Activated CD8-positive, alpha-beta T cell treated with anti-CD3 and anti-CD28 coated beads for 36 hours (primary cell): ENCODE results near the gene HAPLN3. TPM values are rescaled to one million over a fixed set of nuclear protein-coding genes. Genes with fewer than 3 reads are reported as not detected.

ENCODE experiments used
- ATAC-seq: fragments of 200-7000 bp; cut with Tn5 transposase; one replicate; pipeline ENCODE4 v1.10.0; 2021; ENCODE audit warnings: mild to moderate bottlenecking, moderate library complexity
- CTCF ChIA-PET: fragments of 350-600 bp; sonication (Branson Sonifier 250); formaldehyde crosslinking; loops from one replicate; lab custom pipeline; 2021; ENCODE audit warnings: antibody characterized with exemption; lab: Charles Lee
- POLR2A ChIA-PET: fragments of 350-600 bp; sonication (Branson Sonifier 250); formaldehyde crosslinking; loops from one replicate; lab custom pipeline; 2021; ENCODE audit warnings: antibody characterized with exemption; lab: Charles Lee
- DNase-seq: peaks from one replicate; pipeline ENCODE4 v3.0.0-alpha.2; 2020
- H3K27ac Mint-ChIP-seq: one replicate; pipeline ENCODE4 v1.8.0; 2021; ENCODE audit warnings: mild to moderate bottlenecking, mixed read lengths
- H3K27me3 Mint-ChIP-seq: one replicate; pipeline ENCODE4 v1.8.0; 2021; ENCODE audit warnings: mixed read lengths
- H3K36me3 Mint-ChIP-seq: one replicate; pipeline ENCODE4 v1.8.0; 2021; ENCODE audit warnings: low read depth, mixed read lengths
- H3K4me1 Mint-ChIP-seq: one replicate; pipeline ENCODE4 v1.8.0; 2021; ENCODE audit warnings: low read depth, mixed read lengths
- H3K4me3 Mint-ChIP-seq: one replicate; pipeline ENCODE4 v1.8.0; 2021; ENCODE audit warnings: mild to moderate bottlenecking, moderate library complexity, mixed read lengths
- H3K9me3 Mint-ChIP-seq: one replicate; pipeline ENCODE4 v1.8.0; 2021; ENCODE audit warnings: mixed read lengths
- intact Hi-C: fragments of 100-400 bp; cut with micrococcal nuclease; formaldehyde crosslinking; loops from one replicate; pipeline ENCODE4 v1.10.0; 2022
- total RNA-seq, 2 experiments: library from RNA; stranded (reverse); gene quantifications; one replicate each; pipeline ENCODE4 v1.2.3, GENCODE V29; 2021
- TF ChIP-seq, protein P1 (sequence below): fragments of 200-600 bp; IDR thresholded peaks from one replicate; pipeline ENCODE4 v1.8.0; 2022; ENCODE audit warnings: antibody characterized with exemption, mild to moderate bottlenecking

Gene HAPLN3
- total RNA-seq, 2 experiments from 2014 or later, result 63.2 to 69.5 TPM

DNA sequence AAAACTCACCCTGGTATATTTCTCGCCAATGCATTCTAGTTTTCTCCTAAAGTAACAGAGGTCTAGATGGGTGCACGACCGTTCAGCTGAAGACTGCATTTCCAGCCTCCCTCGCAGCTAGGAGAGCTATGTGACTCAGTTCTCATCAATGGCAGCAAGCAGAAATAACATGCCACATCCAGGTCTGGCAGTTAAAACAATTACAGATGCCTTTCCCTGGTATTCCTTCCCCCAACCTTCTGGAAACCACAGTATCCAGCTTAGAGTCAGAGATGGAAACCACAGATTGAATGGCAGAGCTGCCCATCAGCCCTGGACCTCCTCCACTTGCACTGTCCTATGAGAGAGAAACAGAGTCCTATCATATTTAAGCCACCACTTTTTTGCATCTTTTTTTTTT, 4.8 kb downstream of the HAPLN3 start:
- Mint-ChIP-seq H3K27me3 (no peaks in the 10 kb centered on the region), H3K9me3 (no peaks in the 10 kb centered on the region), H3K4me1 (peaks cover 10% of the 10 kb centered on the region), H3K4me3 (no peak overlapping the region), H3K36me3 (peaks cover 17% of the 10 kb centered on the region), H3K27ac (no peak overlapping the region)
- TF ChIP-seq, protein P1, sequence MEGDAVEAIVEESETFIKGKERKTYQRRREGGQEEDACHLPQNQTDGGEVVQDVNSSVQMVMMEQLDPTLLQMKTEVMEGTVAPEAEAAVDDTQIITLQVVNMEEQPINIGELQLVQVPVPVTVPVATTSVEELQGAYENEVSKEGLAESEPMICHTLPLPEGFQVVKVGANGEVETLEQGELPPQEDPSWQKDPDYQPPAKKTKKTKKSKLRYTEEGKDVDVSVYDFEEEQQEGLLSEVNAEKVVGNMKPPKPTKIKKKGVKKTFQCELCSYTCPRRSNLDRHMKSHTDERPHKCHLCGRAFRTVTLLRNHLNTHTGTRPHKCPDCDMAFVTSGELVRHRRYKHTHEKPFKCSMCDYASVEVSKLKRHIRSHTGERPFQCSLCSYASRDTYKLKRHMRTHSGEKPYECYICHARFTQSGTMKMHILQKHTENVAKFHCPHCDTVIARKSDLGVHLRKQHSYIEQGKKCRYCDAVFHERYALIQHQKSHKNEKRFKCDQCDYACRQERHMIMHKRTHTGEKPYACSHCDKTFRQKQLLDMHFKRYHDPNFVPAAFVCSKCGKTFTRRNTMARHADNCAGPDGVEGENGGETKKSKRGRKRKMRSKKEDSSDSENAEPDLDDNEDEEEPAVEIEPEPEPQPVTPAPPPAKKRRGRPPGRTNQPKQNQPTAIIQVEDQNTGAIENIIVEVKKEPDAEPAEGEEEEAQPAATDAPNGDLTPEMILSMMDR, result no peak
- ATAC-seq (no peak), DNase-seq (no peak)
- intact Hi-C loops, result no loop called here
- CTCF ChIA-PET, result interaction anchor here (1.0 to 2.6 kb wide), 2 partner anchors 14 to 266 kb away, joined by 3 to 22 read pairs; no protein-coding TSS in a partner anchor
- POLR2A ChIA-PET, result interaction anchor here (1.5 kb wide), 1 partner anchor 22 kb away, joined by 5 read pairs; no protein-coding TSS in a partner anchor

DNA sequence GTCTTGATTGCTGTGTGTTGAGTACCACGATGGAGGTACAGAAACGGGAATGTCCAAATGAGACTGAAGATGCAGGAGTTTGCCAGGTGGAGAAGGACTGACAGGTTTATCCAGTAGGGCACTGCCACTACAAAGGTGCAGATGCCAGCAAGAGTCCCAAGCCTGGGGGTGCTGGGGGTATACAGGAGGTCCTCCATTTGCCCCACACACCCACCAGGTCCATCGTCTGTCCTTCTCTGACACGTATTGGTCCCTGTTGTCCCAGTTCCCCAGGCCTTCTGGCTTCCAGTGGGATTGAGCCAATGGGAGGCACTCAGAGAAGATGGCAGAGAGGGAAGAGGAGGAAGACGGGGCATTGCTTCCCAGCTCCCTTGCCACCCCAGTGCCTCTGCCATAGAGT, 6.6 kb downstream of the HAPLN3 start:
- ChIA-PET POLR2A (interaction anchor here (1.7 kb wide), 1 partner anchor 14 kb away, joined by 4 read pairs; no protein-coding TSS in a partner anchor), CTCF (interaction anchor here (0.9 to 2.3 kb wide), 2 partner anchors 10 to 16 kb away, joined by 3 to 7 read pairs; no protein-coding TSS in a partner anchor)
- Mint-ChIP-seq H3K27ac (no peak overlapping the region), H3K27me3 (no peaks in the 10 kb centered on the region), H3K4me1 (peaks cover 4% of the 10 kb centered on the region), H3K36me3 (peaks cover 28% of the 10 kb centered on the region), H3K9me3 (no peaks in the 10 kb centered on the region), H3K4me3 (no peak overlapping the region)
- ATAC-seq (no peak), DNase-seq (no peak)
- TF ChIP-seq, protein P1, result no peak
- intact Hi-C loops, result no loop called here

DNA sequence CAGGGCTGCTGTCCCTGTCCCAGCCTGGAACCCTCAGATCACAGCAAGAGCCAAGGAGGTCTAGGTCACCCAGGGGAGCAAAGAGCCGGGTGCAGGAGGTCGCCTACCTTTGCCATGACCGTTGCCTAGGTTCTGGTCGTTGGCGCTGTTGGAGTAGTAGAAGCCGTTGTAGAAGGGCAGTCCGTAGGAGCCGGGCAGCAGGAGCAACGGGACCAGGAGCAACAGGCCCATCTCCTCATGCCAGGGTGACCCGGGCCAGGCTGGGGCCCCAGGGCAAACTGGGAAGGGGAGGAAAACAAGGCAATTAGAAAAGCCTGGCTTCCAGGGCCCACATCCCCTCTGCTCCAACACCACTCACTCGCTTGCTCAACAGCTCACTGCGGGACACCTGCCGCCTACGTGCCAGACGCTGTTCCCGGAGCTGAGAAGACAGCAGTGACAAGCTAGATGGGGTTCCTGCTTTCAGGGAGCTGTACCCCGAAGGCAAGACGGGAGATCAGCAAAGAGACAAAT, 8.2 kb downstream of the HAPLN3 start:
- no peaks in the 10 kb centered on the region for H3K4me1 Mint-ChIP-seq
- TF ChIP-seq, protein P1, result no peak
- H3K9me3 Mint-ChIP-seq, result no peaks in the 10 kb centered on the region
- peaks cover 26% of the 10 kb centered on the region for H3K36me3 Mint-ChIP-seq
- H3K4me3 Mint-ChIP-seq, result no peak overlapping the region
- ChIA-PET POLR2A (no interaction called here), CTCF (interaction anchor here (1.4 to 2.3 kb wide), 2 partner anchors 8 to 18 kb away, joined by 4 to 7 read pairs; no protein-coding TSS in a partner anchor)
- no peak for DNase-seq
- intact Hi-C loops, result no loop called here
- ATAC-seq, result no peak
- no peaks in the 10 kb centered on the region for H3K27me3 Mint-ChIP-seq
- no peak overlapping the region for H3K27ac Mint-ChIP-seq

DNA sequence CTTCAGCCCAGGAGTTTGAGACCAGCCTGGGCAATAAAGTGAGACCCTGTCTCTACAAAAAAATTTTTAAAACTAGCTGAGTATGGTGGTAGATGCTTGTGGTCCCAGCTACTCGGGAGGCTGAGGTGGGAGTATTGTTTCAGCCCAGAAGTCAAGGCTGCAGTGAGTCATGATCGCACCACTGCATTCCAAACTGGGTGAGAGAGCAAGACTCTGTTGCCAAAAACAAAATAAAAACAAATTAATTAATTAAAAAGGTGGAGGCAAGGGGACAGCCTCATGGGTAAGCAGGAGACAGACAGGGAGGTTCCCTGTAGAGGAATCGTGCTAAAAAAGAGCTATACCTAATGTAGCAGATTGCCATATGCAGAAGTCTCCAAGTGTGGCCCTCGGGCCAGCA, 12.6 kb downstream of the HAPLN3 start:
- H3K4me1 Mint-ChIP-seq, result no peaks in the 10 kb centered on the region
- H3K27ac Mint-ChIP-seq, result no peak overlapping the region
- CTCF ChIA-PET, result interaction anchor here (0.6 to 1.8 kb wide), 3 partner anchors 9 to 408 kb away, joined by 3 to 8 read pairs (median 3); no protein-coding TSS in a partner anchor
- H3K27me3 Mint-ChIP-seq, result no peaks in the 10 kb centered on the region
- TF ChIP-seq, protein P1, result no peak
- H3K36me3 Mint-ChIP-seq, result peaks cover 43% of the 10 kb centered on the region
- no peak overlapping the region for H3K4me3 Mint-ChIP-seq
- POLR2A ChIA-PET, result interaction anchor here (0.6 to 0.8 kb wide), 2 partner anchors 10 to 116 kb away, joined by 4 to 6 read pairs; no protein-coding TSS in a partner anchor
- intact Hi-C loops, result no loop called here
- DNase-seq (no peak), ATAC-seq (no peak)
- no peaks in the 10 kb centered on the region for H3K9me3 Mint-ChIP-seq

DNA sequence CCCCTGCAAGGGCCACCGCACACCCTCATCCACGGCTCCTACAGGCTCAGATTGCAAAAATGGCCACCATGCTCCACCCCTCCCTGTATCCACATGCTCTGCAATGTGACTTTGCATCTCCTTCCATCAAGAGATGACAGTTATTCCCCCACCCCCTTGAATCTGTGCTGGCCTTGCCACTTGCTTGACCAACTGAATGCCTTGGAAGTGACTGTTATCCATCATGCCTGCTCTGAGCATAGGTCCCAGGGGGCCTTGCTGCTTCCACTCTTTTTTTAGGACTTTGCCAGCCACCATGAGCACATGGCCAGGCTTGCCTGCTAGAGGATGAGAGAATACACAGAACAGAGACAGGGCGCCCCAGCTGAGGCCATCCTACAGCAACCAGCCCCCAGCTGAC, 13.6 kb downstream of the HAPLN3 start:
- ATAC-seq (no peak), DNase-seq (no peak)
- TF ChIP-seq, protein P1, result no peak
- Mint-ChIP-seq H3K36me3 (peaks cover 38% of the 10 kb centered on the region), H3K4me1 (no peaks in the 10 kb centered on the region), H3K4me3 (no peak overlapping the region), H3K27ac (no peak overlapping the region), H3K27me3 (no peaks in the 10 kb centered on the region), H3K9me3 (no peaks in the 10 kb centered on the region)
- intact Hi-C loops, result no loop called here
- ChIA-PET POLR2A (no interaction called here), CTCF (interaction anchor here (1.6 kb wide), 1 partner anchor 10 kb away, joined by 3 read pairs; no protein-coding TSS in a partner anchor)
